Jurkat, Clone E6-1 (cell line): Measurements from ENCODE around the gene EPB41L2.

ENCODE experiments used
- DNase-seq: peaks from one replicate; pipeline ENCODE4 v3.0.0-alpha.2; 2011; ENCODE audit warnings: low read depth, low spot score
- H3K4me3 ChIP-seq: 2 replicates; pipeline ENCODE4 v1.5.1; 2011; ENCODE audit warnings: mild to moderate bottlenecking, low read length, control low read depth, moderate library complexity

EPB41L2 gene

DNA sequence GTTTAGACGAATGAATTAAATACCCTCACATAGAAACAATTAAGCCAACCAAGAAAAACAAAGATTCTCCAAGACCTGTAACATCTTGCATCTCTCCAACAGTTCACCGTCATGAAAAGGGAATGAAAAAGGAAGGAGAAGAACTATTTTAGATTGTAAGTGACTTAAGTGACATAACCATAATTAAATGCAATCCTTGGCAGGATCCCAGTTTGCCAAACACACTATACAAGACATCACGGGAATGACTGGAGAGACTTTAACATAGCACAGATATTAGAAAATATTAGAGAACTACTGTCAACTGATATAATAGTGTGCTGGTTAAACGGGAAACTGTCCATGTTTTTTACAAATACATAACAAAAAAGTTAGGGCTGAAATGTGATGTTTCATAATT is 22.2 kb downstream of the EPB41L2 start:
- H3K4me3 ChIP-seq = no peak overlapping the region
- DNase-seq = no peak

DNA sequence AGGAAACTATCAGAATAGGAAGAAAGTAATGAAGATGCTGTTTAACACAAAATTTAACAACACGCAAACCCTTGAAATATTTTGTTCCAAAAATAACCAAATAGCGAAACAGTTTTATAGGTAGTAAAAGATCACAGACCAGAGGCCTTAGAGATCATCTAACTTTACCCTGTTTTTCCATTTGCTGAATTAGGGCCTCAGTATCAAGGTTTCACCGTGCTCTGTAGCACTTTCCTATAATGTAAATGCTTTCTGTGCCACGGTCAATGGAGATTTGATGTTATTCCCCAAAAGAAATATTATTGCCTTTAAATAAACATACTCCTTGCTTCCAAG is 23.7 kb downstream of the EPB41L2 start:
- DNase-seq = no peak
- no peak overlapping the region for H3K4me3 ChIP-seq

DNA sequence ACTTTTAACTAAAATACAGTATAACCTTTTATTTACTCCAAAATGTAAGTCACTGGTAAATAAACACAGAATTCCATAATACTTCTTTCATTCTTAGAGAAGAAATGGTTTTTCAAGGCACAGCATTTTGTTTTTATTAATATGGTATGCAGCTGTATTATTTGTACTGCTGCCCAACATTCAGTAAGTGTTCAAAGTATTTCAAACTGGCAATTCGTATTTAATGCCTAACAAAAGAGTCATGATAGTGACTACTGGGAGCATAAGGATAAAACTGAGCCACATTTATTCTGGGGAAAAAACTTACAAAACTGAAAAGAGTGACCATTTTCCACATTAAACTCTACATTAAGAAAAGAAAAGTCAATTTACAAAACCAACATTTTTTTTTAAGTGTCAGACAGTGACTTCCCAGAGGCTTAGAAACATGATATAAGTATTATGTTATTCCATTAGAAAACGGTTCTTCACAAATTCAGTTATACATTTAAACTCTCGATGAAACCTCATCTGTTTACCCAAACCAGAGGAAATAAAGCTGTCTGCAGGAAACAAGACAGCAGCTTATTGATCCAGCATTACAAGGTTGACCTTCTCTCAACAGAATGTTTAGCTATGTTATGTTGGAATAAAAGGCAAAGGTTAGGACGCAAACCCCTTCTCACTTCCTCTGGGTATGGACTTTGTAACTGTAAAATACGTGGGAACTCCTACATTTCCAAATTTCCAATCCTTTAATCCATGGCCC is 24.3 kb downstream of the EPB41L2 start:
- no peak overlapping the region for H3K4me3 ChIP-seq
- no peak for DNase-seq

DNA sequence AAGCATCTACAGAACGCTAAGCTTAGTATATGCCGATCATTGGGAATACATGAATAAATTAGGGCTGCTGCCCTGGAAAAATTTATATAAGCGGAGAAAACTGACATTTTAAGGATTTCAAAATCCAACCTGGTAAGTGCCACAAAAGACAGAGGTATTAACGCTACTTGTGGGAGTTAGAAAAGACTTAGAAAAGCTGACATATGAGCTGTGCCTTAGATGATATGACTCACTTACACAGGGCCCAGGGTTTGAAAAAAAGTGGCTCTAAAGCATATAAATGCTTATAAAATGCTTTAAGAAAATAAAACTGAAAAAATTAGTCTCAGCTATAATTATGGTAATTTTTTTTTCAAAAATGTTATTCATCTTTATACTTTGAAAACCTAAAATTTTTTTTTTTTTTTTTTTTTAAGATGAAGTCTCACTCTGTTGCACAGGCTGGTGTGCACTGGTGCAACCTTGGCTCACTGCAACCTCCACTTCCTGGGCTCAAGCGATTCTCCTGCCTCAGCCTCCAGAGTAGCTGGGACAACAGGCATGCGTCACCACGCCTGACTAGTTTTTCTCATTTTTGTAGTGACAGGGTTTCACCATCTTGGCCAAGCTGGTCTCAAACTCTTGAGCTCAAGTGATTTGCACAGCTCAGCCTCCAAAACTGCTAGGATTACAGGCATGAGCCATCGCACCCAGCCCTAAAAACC is 25.7 kb downstream of the EPB41L2 start:
- H3K4me3 ChIP-seq = no peak overlapping the region
- no peak for DNase-seq

DNA sequence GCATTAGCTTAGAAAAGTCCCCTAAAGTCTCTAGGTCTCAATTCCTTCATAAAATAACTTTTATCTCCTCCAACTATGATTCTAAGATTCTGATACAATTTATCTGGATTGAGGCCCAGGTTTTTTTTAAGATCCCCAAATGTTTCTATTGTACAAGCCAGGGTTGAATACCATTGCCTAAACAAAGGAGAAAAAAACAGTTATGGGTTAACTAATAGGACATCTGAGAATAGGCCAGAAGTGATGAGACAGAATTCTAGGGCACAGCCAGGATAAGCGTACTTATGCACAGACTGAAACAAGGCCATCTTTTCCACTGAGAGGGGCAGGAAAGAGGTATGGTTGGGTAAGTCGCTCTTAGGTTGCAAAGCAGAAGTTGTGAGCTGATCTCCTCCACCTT is 26.4 kb downstream of the EPB41L2 start:
- no peak for DNase-seq
- no peak overlapping the region for H3K4me3 ChIP-seq

DNA sequence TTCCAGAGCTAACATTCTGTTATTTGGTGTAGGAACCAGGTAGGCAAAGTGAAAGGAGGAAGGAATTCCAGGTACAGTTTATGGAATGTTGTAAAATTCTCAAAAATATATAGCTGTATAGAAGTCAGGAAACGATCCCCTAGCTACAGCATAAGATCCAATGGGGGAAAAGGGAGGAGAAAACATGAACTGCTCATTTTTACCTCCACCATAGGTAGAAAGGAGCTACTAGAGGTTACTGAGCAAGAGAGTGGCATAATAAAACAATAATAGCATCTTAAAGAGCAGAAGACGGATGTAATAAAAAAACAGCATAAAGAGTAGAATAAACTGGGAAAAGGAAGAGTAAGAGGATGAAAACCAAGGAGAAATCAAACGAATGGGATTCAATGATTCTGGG is 26.9 kb downstream of the EPB41L2 start:
- no peak for DNase-seq
- no peak overlapping the region for H3K4me3 ChIP-seq

DNA sequence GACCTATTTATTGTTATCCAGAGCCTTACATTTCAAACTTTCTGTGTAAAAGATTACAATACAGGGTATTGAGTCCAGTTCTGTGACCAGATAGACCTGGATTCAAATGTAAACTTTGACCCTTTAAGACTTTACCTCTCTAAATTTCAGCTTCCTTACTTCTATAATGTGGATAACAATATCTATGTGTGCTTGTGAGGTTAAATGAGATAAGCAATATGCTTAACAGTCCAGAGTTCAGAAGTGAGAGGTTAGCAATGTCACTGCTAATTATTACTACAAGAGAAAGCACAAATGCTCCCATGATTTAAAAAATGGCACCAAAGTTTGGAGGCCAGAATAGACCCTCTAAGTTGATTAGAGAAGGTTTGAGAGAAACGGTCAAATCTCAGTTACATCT is 27.5 kb downstream of the EPB41L2 start:
- DNase-seq = no peak
- H3K4me3 ChIP-seq = no peak overlapping the region

DNA sequence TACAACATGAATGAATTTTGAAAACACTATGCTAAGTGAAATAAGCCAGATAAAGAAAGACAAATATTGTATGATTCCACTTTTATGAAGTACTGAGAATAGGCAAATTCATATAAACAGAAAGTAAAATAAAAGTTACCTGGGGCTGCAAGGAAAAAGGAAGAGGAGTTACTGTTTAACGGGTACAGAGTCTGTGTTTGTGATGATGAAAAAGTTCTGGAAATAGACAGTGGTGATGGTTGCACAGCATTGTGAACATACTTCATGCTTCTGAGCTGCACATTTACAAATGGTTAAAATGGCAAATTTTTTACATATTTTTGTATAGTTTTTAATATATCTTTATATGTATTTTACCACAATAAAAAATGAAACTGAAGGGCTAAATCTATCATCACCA is 29.4 kb downstream of the EPB41L2 start:
- no peak for DNase-seq
- no peak overlapping the region for H3K4me3 ChIP-seq

DNA sequence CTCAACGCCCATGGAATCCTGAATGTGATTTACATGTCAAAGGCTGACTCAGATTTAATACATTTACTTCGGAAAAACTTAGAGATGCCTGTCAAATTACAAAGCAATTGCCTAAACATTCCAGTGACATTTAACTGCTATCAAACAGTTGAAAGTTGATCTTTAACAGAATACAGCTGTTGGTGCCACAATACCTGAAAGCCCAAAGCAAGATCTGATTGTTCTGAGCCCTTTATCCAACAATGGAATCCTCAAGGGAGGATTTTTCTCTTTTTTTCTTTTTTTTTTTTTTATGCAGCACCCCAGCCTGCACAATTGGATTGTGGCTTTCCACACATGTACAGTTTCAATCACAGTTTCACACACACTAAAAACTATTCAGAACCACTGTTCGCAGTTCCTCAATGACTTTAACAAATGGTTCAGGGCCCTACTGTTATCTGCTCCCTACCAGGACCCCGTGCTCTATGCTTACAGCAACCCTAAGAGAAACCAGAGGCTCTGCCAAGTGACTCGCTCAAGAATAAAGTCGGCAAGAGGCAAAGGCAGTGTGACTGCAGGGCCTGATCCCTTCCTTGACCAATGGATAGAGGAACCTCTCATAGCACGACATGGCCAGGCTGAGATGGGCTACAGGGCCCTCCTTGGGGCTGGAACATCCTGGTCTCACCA is 33.3 kb downstream of the EPB41L2 start:
- DNase-seq = no peak
- H3K4me3 ChIP-seq = no peak overlapping the region

DNA sequence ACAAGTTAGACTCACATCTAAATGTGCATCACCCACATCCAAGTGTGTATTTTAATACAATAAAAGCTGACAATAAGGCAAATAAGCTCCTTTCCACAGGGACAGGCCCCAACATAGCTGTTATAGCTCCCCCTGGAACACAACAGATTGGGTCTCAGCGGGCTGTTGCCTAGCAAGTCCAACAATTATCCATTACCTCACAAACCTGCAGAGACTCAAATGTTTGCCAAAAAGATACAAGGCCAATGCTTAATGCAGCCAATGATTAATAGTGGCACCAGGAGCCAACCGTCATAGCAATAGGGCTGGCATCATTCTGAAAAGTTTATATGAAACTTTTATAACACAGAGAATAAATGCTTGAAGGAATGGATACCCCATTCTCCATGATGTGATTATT is 35.7 kb downstream of the EPB41L2 start:
- DNase-seq = no peak

DNA sequence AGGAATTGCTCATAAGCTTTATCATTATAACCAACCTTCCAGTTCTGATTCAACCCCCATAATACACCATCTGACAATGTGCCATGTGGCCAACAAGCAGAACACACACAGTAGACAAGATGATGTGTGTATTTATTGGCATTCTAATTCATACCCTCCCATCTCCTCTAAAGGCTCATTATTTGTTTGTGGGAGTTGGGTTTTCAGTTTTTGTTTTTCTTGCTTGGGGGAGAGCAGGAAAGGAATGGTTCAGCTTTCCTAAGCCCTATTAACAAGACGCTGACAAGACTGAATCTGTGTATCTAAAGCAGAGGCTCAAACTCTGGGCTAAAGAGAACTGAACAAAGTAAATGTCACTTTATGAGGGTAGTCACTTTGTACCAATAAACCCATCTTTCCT is 36.8 kb downstream of the EPB41L2 start:
- no peak for DNase-seq
- H3K4me3 ChIP-seq = no peak overlapping the region

More for the DNA sequence above, 35.7 kb downstream of the EPB41L2 start:
- no peak overlapping the region for H3K4me3 ChIP-seq

DNA sequence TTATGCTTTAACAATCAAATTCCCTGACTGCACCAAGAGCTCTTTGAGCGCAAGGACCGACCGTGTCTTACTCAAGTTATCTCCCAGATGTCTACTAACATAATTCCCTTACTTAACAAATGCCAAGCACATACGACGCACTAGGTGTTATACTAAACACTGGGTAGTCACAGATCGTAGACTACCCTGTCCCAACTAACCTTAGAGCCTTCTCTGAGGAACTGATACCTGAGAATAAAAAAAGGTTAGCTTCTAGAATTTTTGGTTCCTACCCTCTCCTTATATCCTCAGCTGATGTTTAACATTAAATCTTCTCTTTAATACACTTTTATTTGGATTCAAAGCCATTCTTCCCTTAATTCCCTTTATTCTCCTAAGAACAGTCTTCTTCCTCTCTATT is 38.5 kb downstream of the EPB41L2 start:
- no peak overlapping the region for H3K4me3 ChIP-seq

DNA sequence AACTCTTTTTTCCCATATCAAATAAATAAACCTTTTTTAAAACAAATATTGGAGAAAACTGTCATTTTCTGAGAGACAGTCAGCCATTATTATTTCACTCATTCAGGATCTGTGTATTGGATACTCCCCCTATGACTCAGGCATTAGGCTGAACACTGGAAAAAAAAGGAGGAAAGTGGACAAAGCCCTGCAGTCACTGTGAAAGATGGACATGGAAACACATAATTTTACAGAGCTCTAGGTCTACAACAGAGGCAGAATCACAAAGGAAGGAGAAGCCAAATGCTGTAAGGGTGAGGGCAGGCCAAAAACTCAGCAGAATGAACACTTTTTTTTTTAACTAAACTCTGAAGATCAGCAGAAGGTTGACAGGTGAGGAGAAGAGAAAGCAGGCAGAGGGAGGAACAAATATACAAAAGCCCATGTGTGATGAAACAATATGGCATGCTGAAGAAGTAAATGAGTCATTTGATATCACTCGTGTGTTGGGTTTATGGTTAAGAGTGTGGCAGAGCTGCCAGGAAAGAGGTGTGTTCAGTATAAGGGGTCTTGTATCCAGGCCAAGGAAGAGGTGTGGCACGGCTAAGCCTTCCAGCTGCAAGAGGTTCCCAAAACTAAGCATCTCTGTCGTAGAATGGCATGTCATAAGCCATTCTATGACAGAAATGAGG is 39.1 kb downstream of the EPB41L2 start:
- no peak overlapping the region for H3K4me3 ChIP-seq
- DNase-seq = no peak

More for the DNA sequence above, 38.5 kb downstream of the EPB41L2 start:
- DNase-seq = no peak

DNA sequence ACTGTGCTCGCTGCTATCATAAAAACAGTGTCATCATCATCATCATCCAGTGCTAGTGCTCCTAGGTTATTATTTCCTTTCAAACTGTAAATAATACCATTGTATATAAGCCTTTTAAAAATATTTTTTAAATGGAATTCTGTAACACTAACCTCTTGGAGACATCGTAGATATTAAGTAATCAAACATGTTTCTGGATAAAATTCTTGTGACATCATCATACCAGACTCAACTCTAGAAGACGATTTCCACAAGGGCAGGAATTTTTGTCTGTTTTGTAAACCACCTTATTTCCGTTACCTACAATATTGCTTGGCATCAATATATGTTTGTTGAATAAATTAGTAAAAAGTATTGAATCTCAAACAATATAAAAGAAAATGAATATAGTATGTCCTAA is 40.4 kb downstream of the EPB41L2 start:
- H3K4me3 ChIP-seq = no peak overlapping the region
- no peak for DNase-seq

DNA sequence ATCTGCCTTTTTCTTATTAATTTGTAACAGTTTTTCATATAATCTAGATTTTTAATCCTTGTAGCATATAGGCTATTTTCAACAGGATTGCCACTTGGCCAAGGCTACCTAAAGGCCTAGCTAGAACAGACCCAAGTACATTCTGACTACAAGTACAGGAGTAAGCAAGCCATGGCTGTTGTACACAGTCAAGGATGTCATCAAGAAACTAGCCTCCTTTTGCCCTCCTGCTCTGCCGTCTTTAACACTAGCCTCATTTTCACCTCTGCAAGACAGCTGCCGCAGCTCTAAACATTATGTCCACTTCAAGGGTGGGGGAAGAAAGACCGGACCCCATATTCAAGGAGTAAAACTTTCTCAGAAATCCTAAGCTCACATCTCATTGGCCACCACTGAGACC is 45.1 kb downstream of the EPB41L2 start:
- DNase-seq = no peak
- H3K4me3 ChIP-seq = no peak overlapping the region

DNA sequence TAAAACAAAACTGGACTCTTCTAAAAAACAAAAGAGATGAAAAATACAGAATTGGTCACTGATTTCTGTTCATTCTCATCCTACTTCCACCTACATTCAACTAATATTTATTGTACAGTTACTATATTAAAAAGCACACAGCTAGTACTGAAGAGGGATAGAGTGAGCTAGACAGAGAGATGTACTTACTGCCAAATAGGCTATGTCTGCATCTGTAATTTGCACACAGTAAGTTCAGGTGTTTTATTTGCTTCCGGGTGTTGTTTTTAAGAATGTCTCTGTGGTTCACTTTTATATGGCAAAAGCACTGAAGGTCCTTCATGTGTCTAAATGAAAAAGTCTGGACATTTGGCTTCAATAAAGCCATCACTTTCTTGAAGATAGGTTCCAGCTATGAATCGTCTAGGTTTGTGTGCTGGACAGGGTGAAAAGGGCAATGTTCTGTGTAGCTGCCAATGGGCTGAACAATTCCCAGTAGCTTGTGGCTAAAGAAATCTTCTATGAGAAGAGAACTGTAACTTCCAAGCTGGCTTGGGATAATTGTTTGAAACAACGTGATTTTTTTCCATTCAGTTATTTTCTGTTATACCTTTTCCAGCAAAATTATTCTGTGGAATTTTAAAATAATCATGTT is 47.3 kb downstream of the EPB41L2 start:
- no peak for DNase-seq

DNA sequence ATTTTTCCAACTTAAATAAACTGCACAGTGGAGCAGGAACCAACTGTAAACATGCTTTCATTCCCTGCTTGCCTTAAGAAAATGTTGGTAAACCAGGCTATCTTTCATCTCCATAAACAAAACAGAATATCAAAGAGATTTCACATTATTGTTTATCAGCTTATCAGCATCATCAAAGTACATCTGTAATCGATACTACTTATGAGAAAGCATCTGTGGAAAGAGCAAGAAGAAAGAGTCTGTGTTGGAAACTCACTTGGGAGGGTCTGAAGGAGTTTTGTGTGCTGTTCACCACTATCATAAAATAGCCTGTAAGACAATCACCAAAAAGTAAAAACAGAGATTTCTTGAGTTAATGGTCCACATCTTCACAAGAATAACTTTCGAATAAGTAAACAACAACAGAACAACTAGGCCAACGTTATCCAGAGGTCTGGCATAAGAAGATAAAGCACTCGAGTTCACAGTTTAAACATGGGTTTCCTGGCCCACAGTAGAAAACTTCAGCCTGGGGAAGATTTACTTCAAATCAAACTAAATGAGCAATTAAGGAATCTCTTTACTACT is 47.9 kb downstream of the EPB41L2 start:
- no peak overlapping the region for H3K4me3 ChIP-seq
- DNase-seq = no peak

More for the DNA sequence above, 47.3 kb downstream of the EPB41L2 start:
- H3K4me3 ChIP-seq = no peak overlapping the region

DNA sequence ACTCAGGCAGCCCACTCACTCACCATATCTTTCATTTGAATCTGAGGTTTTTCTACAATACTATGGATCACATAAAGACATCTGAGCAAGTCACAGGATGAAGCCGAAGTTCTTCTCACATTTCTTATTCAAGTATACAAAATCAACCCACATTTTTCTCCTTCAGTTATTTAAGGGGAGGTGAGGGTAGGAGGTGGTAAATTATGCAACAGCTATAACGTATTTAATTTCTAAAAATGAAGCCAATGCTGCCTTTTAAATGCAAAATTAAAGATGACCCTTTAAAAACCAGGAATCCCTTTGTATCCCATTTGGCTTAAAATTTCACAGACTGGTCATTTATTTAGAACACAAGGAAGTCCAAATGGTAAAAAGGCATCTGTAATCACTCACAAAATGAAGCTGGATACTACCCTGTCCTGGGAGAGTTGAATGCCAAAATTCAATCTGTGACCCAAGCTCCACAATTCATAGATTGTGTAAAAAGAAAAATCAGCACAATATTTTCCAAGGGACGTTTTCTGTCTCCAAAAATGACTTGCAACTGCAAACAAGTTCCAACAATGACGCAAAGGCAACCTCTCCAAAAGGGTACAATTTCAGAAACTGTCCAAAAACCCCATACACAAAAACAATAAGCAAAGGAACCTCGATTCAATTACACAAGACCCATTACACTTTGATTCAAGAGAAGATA is 48.8 kb downstream of the EPB41L2 start:
- no peak for DNase-seq
- H3K4me3 ChIP-seq = no peak overlapping the region

DNA sequence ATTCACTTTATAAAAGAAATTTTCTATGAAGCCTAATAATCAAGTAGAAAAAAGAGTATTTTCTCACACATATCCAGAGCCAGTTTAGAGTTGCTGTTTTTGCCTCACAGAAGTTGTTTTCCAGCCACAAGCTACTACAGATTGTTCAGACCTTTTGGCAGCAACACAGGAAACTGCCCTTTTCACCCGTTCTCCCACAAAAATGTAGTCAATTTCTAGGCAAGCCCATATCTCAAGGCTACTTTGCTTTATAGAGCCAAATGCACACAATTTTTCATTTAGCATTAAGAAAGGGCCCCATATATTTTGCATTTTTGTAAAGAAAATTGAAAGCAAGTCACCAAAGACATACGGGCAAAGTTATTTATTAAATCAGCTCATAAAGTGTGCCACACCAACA is 49.5 kb downstream of the EPB41L2 start:
- no peak for DNase-seq
- H3K4me3 ChIP-seq = no peak overlapping the region
